Liver (tissue), 9 donors: ENCODE measurements around the gene ATP8B3. TPM values are rescaled to one million over a fixed set of nuclear protein-coding genes. Genes with fewer than 3 reads are reported as not detected.

Experiments
- DNase-seq: peaks from one replicate; pipeline ENCODE4 v3.0.0-alpha.2; 2017; ENCODE audit warnings: low spot score
- H3K27ac ChIP-seq, 2 donors: one replicate each; pipeline ENCODE4 v1.7.0; 2013; ENCODE audit warnings: inconsistent platforms in 2 of 2, low read length in 2 of 2, control low read depth in 1 of 2, low read depth in 1 of 2, mild to moderate bottlenecking in 1 of 2
- H3K27me3 ChIP-seq, 4 donors: one replicate each; pipeline versions ENCODE4 v1.6.1 to v1.7.0; 2013; ENCODE audit warnings: low read length in 3 of 4, inconsistent platforms in 1 of 4, mild to moderate bottlenecking in 1 of 4, moderate library complexity in 1 of 4; ENCODE audit not compliant: control insufficient read depth in 4 of 4, insufficient read depth in 4 of 4
- H3K36me3 ChIP-seq, 4 donors: one replicate each; pipeline versions ENCODE4 v1.6.1 to v1.7.0; 2013; ENCODE audit warnings: low read length in 3 of 4, mild to moderate bottlenecking in 3 of 4, low read depth in 1 of 4, moderate library complexity in 1 of 4; ENCODE audit not compliant: control insufficient read depth in 4 of 4, insufficient read depth in 3 of 4
- H3K4me1 ChIP-seq, 4 donors: one replicate each; pipeline versions ENCODE4 v1.6.1 to v1.7.0; 2013; ENCODE audit warnings: low read length in 3 of 4, mild to moderate bottlenecking in 3 of 4, moderate library complexity in 1 of 4; ENCODE audit not compliant: control insufficient read depth in 4 of 4, insufficient read depth in 4 of 4
- H3K4me3 ChIP-seq, 3 donors: one replicate each; pipeline versions ENCODE4 v1.6.1 to v1.7.0; 2013; ENCODE audit warnings: low read length in 3 of 3, control low read depth in 1 of 3, low read depth in 1 of 3, mild to moderate bottlenecking in 1 of 3
- H3K9ac ChIP-seq, 2 donors: one replicate each; pipeline ENCODE4 v1.7.0; 2013; ENCODE audit warnings: low read length in 2 of 2, mild to moderate bottlenecking in 2 of 2, moderate library complexity in 2 of 2, control low read depth in 1 of 2, low read depth in 1 of 2
- H3K9me3 ChIP-seq, 4 donors: one replicate each; pipeline versions ENCODE4 v1.6.1 to v1.7.0; 2013; ENCODE audit warnings: low read length in 3 of 4; ENCODE audit not compliant: control insufficient read depth in 4 of 4
- ATF3 ChIP-seq: IDR thresholded peaks from 2 replicates; pipeline ENCODE4 v1.6.1; 2016; ENCODE audit warnings: antibody characterized with exemption
- FOXA2 ChIP-seq: IDR thresholded peaks from 2 replicates; pipeline ENCODE4 v1.6.1; 2016; ENCODE audit warnings: antibody characterized with exemption
- HNF4A ChIP-seq, 2 donors: conservative IDR thresholded peaks; 2 replicates each; pipeline ENCODE4 v1.6.1; 2016; ENCODE audit warnings: antibody characterized with exemption in 2 of 2, mild to moderate bottlenecking in 2 of 2
- HNF4G ChIP-seq: IDR thresholded peaks from 2 replicates; pipeline ENCODE4 v1.6.1; 2016; ENCODE audit warnings: antibody characterized with exemption
- JUND ChIP-seq, 2 donors: IDR thresholded peaks; 2 replicates each; pipeline ENCODE4 v1.6.1; 2016; ENCODE audit warnings: antibody characterized with exemption in 2 of 2
- MAX ChIP-seq: IDR thresholded peaks from 2 replicates; pipeline ENCODE4 v1.6.1; 2016; ENCODE audit warnings: antibody characterized with exemption
- NR2F2 ChIP-seq: IDR thresholded peaks from 2 replicates; pipeline ENCODE4 v1.6.1; 2016; ENCODE audit warnings: antibody characterized with exemption
- REST ChIP-seq: IDR thresholded peaks from 2 replicates; pipeline ENCODE4 v1.6.1; 2016; ENCODE audit warnings: antibody characterized with exemption, mild to moderate bottlenecking
- RXRA ChIP-seq, 2 donors: IDR thresholded peaks; 2 replicates each; pipeline ENCODE4 v1.6.1; 2017 to 2018; ENCODE audit warnings: antibody characterized with exemption in 2 of 2, mild to moderate bottlenecking in 1 of 2
- TAF1 ChIP-seq: conservative IDR thresholded peaks from 2 replicates; pipeline ENCODE4 v1.6.1; 2016; ENCODE audit warnings: antibody characterized with exemption, mild to moderate bottlenecking
- ZBTB33 ChIP-seq: IDR thresholded peaks from 2 replicates; pipeline ENCODE4 v1.6.1; 2016; ENCODE audit warnings: antibody characterized with exemption
- WGBS: extraction: QIAGEN DNeasy Blood & Tissue Kit; methylation state at CpG from one replicate; pipeline ENCODE4 v1.1.7; 2013; 5-methylcytosine and 5-hydroxymethylcytosine counted together
- polyA plus RNA-seq, 2 donors: library from polyadenylated mRNA; stranded (reverse) in 1 of 2; unstranded in 1 of 2; fragments of 200-250 nt in 1 of 2; fragments of >200 nt in 1 of 2; fragmentation: Nextera tagmentation in 1 of 2; extraction: Ambion mirVana in 1 of 2; gene quantifications; one replicate each; pipeline versions ENCODE4 v1.2.1 to v1.2.3, GENCODE V29; 2013 to 2015
- total RNA-seq, 2 donors: library from RNA; depleted of rRNA; stranded (reverse); fragments of >200 nt; gene quantifications; one replicate each; pipeline ENCODE4 v1.2.3, GENCODE V29; 2014
- donor health status: healthy.
- donor health status: healthy.
- donor health status: healthy.
- donor health status: healthy.
- donor health status: healthy.

The ATP8B3 gene
- total and polyA plus RNA-seq, 4 donors = 0.42 to 3.1 (median 0.52) TPM

- no peak for TF ChIP-seq FOXA2
- TF ChIP-seq MAX = no peak
- TF ChIP-seq RXRA (IDR thresholded peaks at IDR 0.05) = no peak
- peaks cover 18 to 63% (median 33%) of the 10 kb centered on the region in 4 donors for H3K4me1 ChIP-seq
- no peaks in the 10 kb centered on the region for H3K27me3 ChIP-seq
- H3K9me3 ChIP-seq = no peaks in the 10 kb centered on the region
- no peak overlapping the region for H3K4me3 ChIP-seq
- peaks cover 0 to 7% (median 3%) of the 10 kb centered on the region in 4 donors for H3K36me3 ChIP-seq
- 58% methylated on average over 11 of the region's 11 CpGs for WGBS
- no peak for DNase-seq
- H3K27ac ChIP-seq = no peak overlapping the region
- H3K9ac ChIP-seq = no peak overlapping the region
These were observed 17.9 kb upstream of the ATP8B3 start for GRCh38 chr19:1829958-1830357.

- TF ChIP-seq HNF4A (conservative IDR thresholded peaks at IDR 0.05) = no peak
- TF ChIP-seq ZBTB33 = no peak
- TF ChIP-seq HNF4G = no peak
- Histone ChIP-seq H3K27ac (peak overlapping the region in 1 of 2 donors; percentile 12), H3K4me1 (peaks cover 15 to 49% (median 25%) of the 10 kb centered on the region in 4 donors), H3K9me3 (no peaks in the 10 kb centered on the region), H3K27me3 (no peaks in the 10 kb centered on the region), H3K36me3 (peaks cover 2 to 7% (median 5%) of the 10 kb centered on the region in 4 donors), H3K9ac (no peak overlapping the region), H3K4me3 (no peak overlapping the region)
- no peak for DNase-seq
- WGBS = 91% methylated on average over 57 of the region's 57 CpGs
These were observed 16.5 kb upstream of the ATP8B3 start for GRCh38 chr19:1828279-1829238.

- Histone ChIP-seq H3K4me1 (peaks cover 12 to 42% (median 20%) of the 10 kb centered on the region in 4 donors), H3K36me3 (peaks cover 5 to 12% (median 8%) of the 10 kb centered on the region in 4 donors), H3K27me3 (no peaks in the 10 kb centered on the region), H3K27ac (peak overlapping the region in 1 of 2 donors; percentile 12), H3K9ac (no peak overlapping the region), H3K9me3 (no peaks in the 10 kb centered on the region), H3K4me3 (no peak overlapping the region)
- TF ChIP-seq ZBTB33 (no peak), FOXA2 (no peak), RXRA (IDR thresholded peaks at IDR 0.05) (no peak), HNF4A (conservative IDR thresholded peaks at IDR 0.05) (no peak), JUND (IDR thresholded peaks at IDR 0.05) (no peak), ATF3 (no peak), TAF1 (no peak), REST (no peak), NR2F2 (no peak)
- WGBS = 80% methylated on average over 41 of the region's 41 CpGs
- no peak for DNase-seq
These were observed 15.6 kb upstream of the ATP8B3 start for GRCh38 chr19:1827566-1828278.
